PC-3 (cell line): ENCODE measurements around the gene PDXK. TPM values are rescaled to one million over a fixed set of nuclear protein-coding genes. Genes with fewer than 3 reads are reported as not detected.

ENCODE experiments used
- ATAC-seq: fragments of 200-7000 bp; cut with Tn5 transposase; 2 replicates; pipeline ENCODE4 v1.9.1; 2020; ENCODE audit warnings: mild to moderate bottlenecking, moderate library complexity
- BruUV-seq: library from RNA; stranded (reverse); fragments of 400-500 nt; replicated peaks from 2 replicates; lab custom pipeline; 2021; lab: Mats Ljungman, UMichigan
- CTCF ChIA-PET: fragments of 300-600 bp; sonication (Branson Sonifier 250); formaldehyde crosslinking; loops from one replicate; lab custom pipeline; 2022; ENCODE audit warnings: antibody characterized with exemption; lab: Charles Lee
- POLR2A ChIA-PET: fragments of 300-600 bp; sonication (Branson Sonifier 250); formaldehyde crosslinking; loops from one replicate; lab custom pipeline; 2022; ENCODE audit warnings: antibody characterized with exemption; ENCODE audit not compliant: unreplicated experiment; lab: Charles Lee
- DNase-seq: peaks from one replicate; pipeline ENCODE4 v3.0.0-alpha.2; 2015
- H2AFZ ChIP-seq: fragments of 300-600 bp; sonication (generic); 2 replicates; pipeline ENCODE4 v1.6.0; 2016; ENCODE audit warnings: antibody characterized with exemption, low read length
- H3F3A ChIP-seq: fragments of 300-600 bp; sonication (generic); one replicate; pipeline ENCODE4 v1.6.0; 2017; ENCODE audit warnings: antibody characterized with exemption, low read length, control low read depth, mild to moderate bottlenecking; ENCODE audit not compliant: unreplicated experiment
- H3K27ac ChIP-seq: fragments of 300-600 bp; sonication (generic); 2 replicates; pipeline ENCODE4 v1.5.1; 2016; ENCODE audit warnings: mild to moderate bottlenecking, low read length
- H3K27me3 ChIP-seq: fragments of 300-600 bp; sonication (generic); 2 replicates; pipeline ENCODE4 v1.6.1; 2016; ENCODE audit warnings: low read length, mixed read lengths
- H3K36me3 ChIP-seq: fragments of 300-600 bp; sonication (generic); 2 replicates; pipeline ENCODE4 v1.6.1; 2016; ENCODE audit warnings: low read depth, mixed run types, low read length, mixed read lengths
- H3K4me1 ChIP-seq: fragments of 300-600 bp; sonication (generic); 2 replicates; pipeline ENCODE4 v1.5.1; 2016; ENCODE audit warnings: low read length; ENCODE audit not compliant: insufficient read depth
- H3K4me2 ChIP-seq: fragments of 300-600 bp; sonication (generic); 2 replicates; pipeline ENCODE4 v1.6.0; 2016; ENCODE audit warnings: low read length
- H3K4me3 ChIP-seq: fragments of 300-600 bp; sonication (generic); 2 replicates; pipeline ENCODE4 v1.5.1; 2016; ENCODE audit warnings: mild to moderate bottlenecking, low read length, mixed read lengths
- H3K79me2 ChIP-seq: fragments of 300-600 bp; sonication (generic); 2 replicates; pipeline ENCODE4 v1.6.1; 2017; ENCODE audit warnings: low read length, mixed read lengths
- H3K9ac ChIP-seq: fragments of 300-600 bp; sonication (generic); 2 replicates; pipeline ENCODE4 v1.6.0; 2016; ENCODE audit warnings: mild to moderate bottlenecking, low read length
- H3K9me2 ChIP-seq: fragments of 300-600 bp; sonication (generic); replicated peaks from 2 replicates; pipeline ENCODE4 v1.6.1; 2016; ENCODE audit warnings: mixed run types, low read length, mixed read lengths
- H3K9me3 ChIP-seq: fragments of 300-600 bp; sonication (generic); 2 replicates; pipeline ENCODE4 v1.6.1; 2016; ENCODE audit warnings: low read length, mixed read lengths
- H4K20me1 ChIP-seq: fragments of 300-600 bp; sonication (generic); 2 replicates; pipeline ENCODE4 v1.6.1; 2016; ENCODE audit warnings: low read length, mixed read lengths
- EZH2 ChIP-seq: fragments of 300-600 bp; sonication (generic); IDR thresholded peaks from one replicate; pipeline ENCODE4 v1.6.1; 2017; ENCODE audit warnings: antibody characterized with exemption, mild to moderate bottlenecking, low read length; ENCODE audit not compliant: unreplicated experiment
- EZH2phosphoT487 ChIP-seq: fragments of 300-600 bp; sonication (generic); IDR thresholded peaks from 2 replicates; pipeline ENCODE4 v1.6.1; 2018; ENCODE audit warnings: mild to moderate bottlenecking, antibody characterized with exemption, low read length, borderline replicate concordance
- intact Hi-C: fragments of 100-400 bp; cut with micrococcal nuclease; formaldehyde crosslinking; loops from 2 replicates; pipeline ENCODE4 v1.9.0; 2023
- total RNA-seq: library from RNA; depleted of rRNA; stranded (reverse); fragments of >200 nt; gene quantifications from 2 replicates; pipeline ENCODE4 v1.2.3, GENCODE V29; 2014
- TF ChIP-seq, protein P1 (sequence below): fragments of 300-600 bp; sonication (generic); conservative IDR thresholded peaks from 2 replicates; pipeline ENCODE4 v1.5.1; 2017; ENCODE audit warnings: antibody characterized with exemption, low read depth, mild to moderate bottlenecking, low read length

PDXK gene
- total RNA-seq, 1 experiment from 2014 or later: 464 TPM

DNA sequence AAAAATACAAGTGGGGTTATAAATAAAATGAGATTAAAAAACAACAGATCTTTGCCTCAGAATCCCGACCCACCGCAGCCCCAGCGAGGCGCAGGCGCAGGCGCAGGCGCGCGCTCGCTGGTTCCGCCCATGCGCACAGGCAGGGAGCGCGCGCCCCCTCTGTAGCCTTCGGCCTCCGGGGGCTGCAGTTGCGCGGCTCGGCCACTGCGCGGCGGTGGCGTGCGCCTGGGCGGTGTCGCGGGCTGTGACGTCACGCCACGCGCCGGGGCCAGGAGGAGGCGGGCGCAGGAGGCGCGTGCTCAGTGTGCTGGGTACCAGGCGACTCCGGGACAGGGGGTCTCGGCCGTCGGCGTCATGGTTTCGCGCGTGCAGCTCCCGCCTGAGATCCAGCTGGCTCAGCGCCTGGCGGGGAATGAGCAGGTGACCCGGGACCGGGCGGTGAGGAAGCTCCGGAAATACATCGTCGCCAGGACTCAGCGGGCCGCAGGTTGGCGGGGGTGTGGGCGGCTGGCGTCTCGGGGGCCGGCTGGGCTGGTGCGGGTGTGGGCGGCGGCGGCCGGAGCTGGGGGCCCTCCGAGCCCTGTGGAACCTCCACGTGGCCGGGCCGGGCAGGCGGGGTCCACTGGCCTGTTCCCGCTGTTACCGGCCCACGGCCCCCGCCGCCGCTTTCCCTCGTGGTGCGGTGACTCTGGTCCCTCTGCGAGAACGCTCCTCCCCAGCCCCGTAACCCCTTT lies 70.5 kb downstream of the PDXK start, which contains the start of gene RRP1:
Gene RRP1 (plus strand): TSS at position 302 of the 734 bp plus-strand sequence. CDS start 53 bp downstream, at position 355.
- H3K9me3 ChIP-seq: no peaks in the 10 kb centered on the region
- peak within 1 kb of the TSS; percentile 82 for H3K4me3 ChIP-seq
- no peaks in the 10 kb centered on the region for H3F3A ChIP-seq
- H3K36me3 ChIP-seq: peaks cover 38% of the 10 kb centered on the region
- ChIA-PET POLR2A (interaction anchor here (0.7 kb wide), 2 partner anchors 15 to 227 kb away, joined by 3 to 4 read pairs; no protein-coding TSS in a partner anchor), CTCF (interaction anchor here (0.6 kb wide), 1 partner anchor 29 kb away, joined by 3 read pairs; no protein-coding TSS in a partner anchor)
- no TSS peak for BruUV-seq
- intact Hi-C loops: no loop called here
- no peaks in the 10 kb centered on the region for H3K27me3 ChIP-seq
- peak within 1 kb of the TSS; percentile 78 for H3K27ac ChIP-seq
- H3K9ac ChIP-seq: peak within 1 kb of the TSS; percentile 90
- DNase-seq: peak; percentile 96
- H4K20me1 ChIP-seq: peaks cover 22% of the 10 kb centered on the region
- no peaks in the 10 kb centered on the region for H3K9me2 ChIP-seq
- no peak for TF ChIP-seq EZH2phosphoT487
- TF ChIP-seq EZH2: no peak
- TF ChIP-seq, protein P1, sequence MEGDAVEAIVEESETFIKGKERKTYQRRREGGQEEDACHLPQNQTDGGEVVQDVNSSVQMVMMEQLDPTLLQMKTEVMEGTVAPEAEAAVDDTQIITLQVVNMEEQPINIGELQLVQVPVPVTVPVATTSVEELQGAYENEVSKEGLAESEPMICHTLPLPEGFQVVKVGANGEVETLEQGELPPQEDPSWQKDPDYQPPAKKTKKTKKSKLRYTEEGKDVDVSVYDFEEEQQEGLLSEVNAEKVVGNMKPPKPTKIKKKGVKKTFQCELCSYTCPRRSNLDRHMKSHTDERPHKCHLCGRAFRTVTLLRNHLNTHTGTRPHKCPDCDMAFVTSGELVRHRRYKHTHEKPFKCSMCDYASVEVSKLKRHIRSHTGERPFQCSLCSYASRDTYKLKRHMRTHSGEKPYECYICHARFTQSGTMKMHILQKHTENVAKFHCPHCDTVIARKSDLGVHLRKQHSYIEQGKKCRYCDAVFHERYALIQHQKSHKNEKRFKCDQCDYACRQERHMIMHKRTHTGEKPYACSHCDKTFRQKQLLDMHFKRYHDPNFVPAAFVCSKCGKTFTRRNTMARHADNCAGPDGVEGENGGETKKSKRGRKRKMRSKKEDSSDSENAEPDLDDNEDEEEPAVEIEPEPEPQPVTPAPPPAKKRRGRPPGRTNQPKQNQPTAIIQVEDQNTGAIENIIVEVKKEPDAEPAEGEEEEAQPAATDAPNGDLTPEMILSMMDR: peak; percentile 86
- peak within 1 kb of the TSS; percentile 85 for H3K4me2 ChIP-seq
- peaks cover 12% of the 10 kb centered on the region for H3K4me1 ChIP-seq
- peak; percentile 85 for ATAC-seq
- H3K79me2 ChIP-seq: peaks cover 51% of the 10 kb centered on the region
- peak within 1 kb of the TSS; percentile 73 for H2AFZ ChIP-seq

DNA sequence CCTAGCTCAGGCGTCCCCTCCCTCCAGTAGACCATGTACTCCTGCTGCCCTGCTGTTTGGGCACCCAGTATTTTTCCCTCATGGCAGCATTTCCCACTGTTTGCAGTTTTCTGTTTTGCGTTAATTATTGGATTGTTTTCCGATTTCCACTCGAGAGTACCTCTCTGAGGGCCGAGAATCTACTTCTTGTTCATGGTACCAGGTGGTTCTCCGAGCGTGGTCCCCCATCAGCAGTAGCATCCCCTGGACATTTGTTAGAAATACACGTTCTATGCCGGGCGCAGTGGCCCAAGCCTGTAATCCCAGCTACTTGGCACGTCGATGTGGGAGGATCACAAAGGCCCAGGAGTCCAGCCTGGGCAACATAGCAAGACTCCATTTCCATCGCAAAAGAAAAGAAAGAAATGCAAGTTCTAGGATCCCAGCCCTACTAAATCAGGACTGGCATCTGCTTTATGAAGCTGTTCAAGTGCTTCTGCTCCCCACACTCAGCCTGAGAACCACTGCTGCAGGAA lies 71.1 kb downstream of the PDXK start:
- POLR2A ChIA-PET: interaction anchor here (0.6 kb wide), 1 partner anchor 98 kb away, joined by 4 read pairs; no protein-coding TSS in a partner anchor
- ATAC-seq: peak; percentile 8; the same call in 1 of the 2 replicates
- H3K9me2 ChIP-seq: no peaks in the 10 kb centered on the region
- TSS peak; percentile 40 for BruUV-seq
- peak overlapping the region; percentile 90 for H3K9ac ChIP-seq
- CTCF ChIA-PET: no interaction called here
- H3K9me3 ChIP-seq: no peaks in the 10 kb centered on the region
- H2AFZ ChIP-seq: peak overlapping the region; percentile 52; the same call in 1 of the 2 replicates
- peaks cover 58% of the 10 kb centered on the region for H3K79me2 ChIP-seq
- intact Hi-C loops: no loop called here
- no peak for TF ChIP-seq EZH2
- TF ChIP-seq, protein P1: no peak
- no peak for TF ChIP-seq EZH2phosphoT487
- H3K4me1 ChIP-seq: peaks cover 9% of the 10 kb centered on the region
- DNase-seq: no peak
- peak overlapping the region; percentile 82 for H3K4me3 ChIP-seq
- H3K36me3 ChIP-seq: peaks cover 44% of the 10 kb centered on the region
- no peaks in the 10 kb centered on the region for H3K27me3 ChIP-seq
- peak overlapping the region; percentile 55 for H3K27ac ChIP-seq
- H3F3A ChIP-seq: no peaks in the 10 kb centered on the region
- H3K4me2 ChIP-seq: peak overlapping the region; percentile 85
- H4K20me1 ChIP-seq: peaks cover 26% of the 10 kb centered on the region
